Measurements from ENCODE around the gene ATP2B2.

ATP2B2 gene

DNA sequence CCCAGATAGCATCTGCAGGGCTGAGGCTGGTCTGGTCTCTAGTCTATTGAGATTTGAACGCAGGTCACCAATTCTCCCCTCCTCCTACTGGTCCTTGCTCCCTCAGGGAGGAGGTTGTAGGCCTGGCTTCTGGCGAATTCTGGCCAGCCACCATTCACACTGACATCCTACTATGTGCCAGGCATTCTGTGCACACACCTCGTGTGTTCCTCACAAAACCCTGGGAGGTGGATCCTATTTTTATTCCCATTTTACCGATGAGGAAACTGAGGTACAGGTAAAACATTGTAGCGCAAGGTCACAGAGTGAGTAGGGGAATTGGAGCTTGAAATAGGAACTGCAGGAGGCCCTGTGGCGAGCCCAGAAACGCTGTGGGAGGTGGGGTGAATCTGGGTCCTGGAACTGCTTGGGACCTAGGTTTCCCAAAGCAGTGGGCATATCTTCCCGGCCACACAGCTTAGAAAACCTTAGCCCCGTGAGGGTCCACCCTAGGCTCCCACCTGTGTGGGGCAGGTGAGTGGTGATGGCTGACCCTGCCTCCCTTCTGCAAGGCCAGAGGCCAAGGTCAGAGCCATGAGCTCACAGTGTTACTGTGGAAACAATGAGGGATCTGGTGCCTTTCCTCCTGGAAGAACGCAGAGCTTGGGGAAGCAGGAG is 4.8 kb upstream of the ATP2B2 start:
- no peak overlapping the region for H3K27ac ChIP-seq (ENCODE audit: low read length)
- no peaks in the 10 kb centered on the region for H3K36me3 ChIP-seq (ENCODE audit: insufficient read depth, low read depth, low read length)
- H3K4me1 ChIP-seq (ENCODE audit: insufficient read depth, low read length): no peaks in the 10 kb centered on the region
- no peaks in the 10 kb centered on the region for H3K9me3 ChIP-seq (ENCODE audit: insufficient read depth, low read depth, low read length)
- no peak overlapping the region for H3K9ac ChIP-seq (ENCODE audit: low read depth, low read length)
- H3K27me3 ChIP-seq (ENCODE audit: insufficient read depth, low read length): peaks cover 8% of the 10 kb centered on the region
- H3K4me3 ChIP-seq (ENCODE audit: low read length): no peak overlapping the region

DNA sequence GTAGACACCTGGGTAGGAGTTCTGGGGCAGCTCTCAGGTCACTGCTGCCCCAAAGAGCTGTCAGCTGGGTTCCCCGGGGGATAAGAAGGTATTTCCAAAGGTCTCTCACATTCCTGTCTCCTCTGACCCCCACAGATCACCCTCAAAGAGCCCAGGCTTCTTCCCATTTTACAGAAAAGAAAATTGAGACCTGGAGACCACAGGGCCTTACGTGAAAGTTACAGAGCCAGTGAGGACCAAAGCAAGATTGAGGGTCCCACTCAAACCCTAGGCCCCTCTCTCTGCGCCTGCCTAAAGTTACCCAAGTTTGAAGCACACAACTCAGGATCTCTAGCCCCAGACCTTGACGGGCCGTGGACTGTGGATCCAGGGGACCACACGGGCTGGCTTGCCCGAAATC is 3.9 kb upstream of the ATP2B2 start:
- H3K4me3 ChIP-seq (ENCODE audit: low read length): no peak overlapping the region
- no peaks in the 10 kb centered on the region for H3K36me3 ChIP-seq (ENCODE audit: insufficient read depth, low read depth, low read length)
- no peaks in the 10 kb centered on the region for H3K9me3 ChIP-seq (ENCODE audit: insufficient read depth, low read depth, low read length)
- H3K27me3 ChIP-seq (ENCODE audit: insufficient read depth, low read length): peaks cover 17% of the 10 kb centered on the region
- H3K9ac ChIP-seq (ENCODE audit: low read depth, low read length): no peak overlapping the region
- no peak overlapping the region for H3K27ac ChIP-seq (ENCODE audit: low read length)
- no peaks in the 10 kb centered on the region; the same call in 1 of the 2 replicates for H3K4me1 ChIP-seq (ENCODE audit: insufficient read depth, low read length)

DNA sequence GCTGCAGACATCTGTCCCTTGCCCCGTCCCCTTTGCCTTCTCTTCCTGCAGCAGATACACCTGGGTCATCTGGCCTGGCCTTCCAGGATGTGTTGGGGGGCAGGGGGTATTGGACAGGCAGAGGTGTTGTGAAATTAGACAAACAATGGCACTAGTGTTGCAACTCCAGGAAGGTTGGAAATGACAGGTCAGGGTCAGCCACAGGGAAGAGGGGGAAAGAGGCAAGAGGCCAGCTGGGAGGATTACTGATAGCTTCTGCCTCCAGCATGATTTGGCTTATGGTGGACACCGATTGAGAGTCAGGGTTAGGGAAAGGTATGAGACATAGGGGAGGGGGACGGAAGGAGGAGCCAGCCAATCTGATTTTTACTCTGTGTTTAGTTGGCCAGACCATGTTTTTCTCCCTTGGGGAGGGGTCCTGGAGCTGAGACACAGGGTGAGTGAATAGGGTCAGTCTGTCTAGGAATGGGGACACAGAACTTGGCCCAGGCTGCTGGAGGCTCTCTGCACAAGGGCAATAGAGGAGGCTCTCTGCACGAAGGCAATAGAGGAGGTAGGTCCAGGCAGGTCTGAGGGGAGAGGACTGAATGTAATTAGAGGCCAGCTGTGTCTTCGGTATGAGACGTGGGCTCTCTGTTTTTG is 3.4 kb upstream of the ATP2B2 start:
- no peak overlapping the region for H3K4me3 ChIP-seq (ENCODE audit: low read length)
- H3K9ac ChIP-seq (ENCODE audit: low read depth, low read length): no peak overlapping the region
- H3K9me3 ChIP-seq (ENCODE audit: insufficient read depth, low read depth, low read length): no peaks in the 10 kb centered on the region
- H3K36me3 ChIP-seq (ENCODE audit: insufficient read depth, low read depth, low read length): no peaks in the 10 kb centered on the region
- H3K27ac ChIP-seq (ENCODE audit: low read length): no peak overlapping the region
- H3K27me3 ChIP-seq (ENCODE audit: insufficient read depth, low read length): peaks cover 23% of the 10 kb centered on the region
- H3K4me1 ChIP-seq (ENCODE audit: insufficient read depth, low read length): no peaks in the 10 kb centered on the region; the same call in 1 of the 2 replicates

DNA sequence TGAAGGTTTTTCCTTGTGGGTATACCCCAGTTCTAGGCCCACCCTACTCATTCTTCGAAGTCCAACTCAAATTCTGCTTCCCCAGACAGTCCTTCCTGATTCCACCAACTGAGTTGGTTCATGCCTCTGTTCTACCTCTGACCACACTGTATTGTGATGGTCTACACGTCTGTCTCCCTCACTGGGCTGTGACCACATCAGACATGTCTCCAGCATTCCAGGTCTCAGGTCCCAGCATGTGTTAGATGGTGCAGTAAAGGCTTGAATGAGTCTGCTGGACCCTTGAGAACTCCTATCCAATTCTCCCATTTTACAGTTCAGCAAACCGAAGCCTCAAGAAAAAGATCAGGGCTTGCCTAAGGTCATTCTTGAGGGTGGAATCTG is 2.8 kb upstream of the ATP2B2 start:
- H3K4me1 ChIP-seq (ENCODE audit: insufficient read depth, low read length): no peaks in the 10 kb centered on the region; the same call in 1 of the 2 replicates
- no peak overlapping the region for H3K9ac ChIP-seq (ENCODE audit: low read depth, low read length)
- H3K27me3 ChIP-seq (ENCODE audit: insufficient read depth, low read length): peaks cover 24% of the 10 kb centered on the region

DNA sequence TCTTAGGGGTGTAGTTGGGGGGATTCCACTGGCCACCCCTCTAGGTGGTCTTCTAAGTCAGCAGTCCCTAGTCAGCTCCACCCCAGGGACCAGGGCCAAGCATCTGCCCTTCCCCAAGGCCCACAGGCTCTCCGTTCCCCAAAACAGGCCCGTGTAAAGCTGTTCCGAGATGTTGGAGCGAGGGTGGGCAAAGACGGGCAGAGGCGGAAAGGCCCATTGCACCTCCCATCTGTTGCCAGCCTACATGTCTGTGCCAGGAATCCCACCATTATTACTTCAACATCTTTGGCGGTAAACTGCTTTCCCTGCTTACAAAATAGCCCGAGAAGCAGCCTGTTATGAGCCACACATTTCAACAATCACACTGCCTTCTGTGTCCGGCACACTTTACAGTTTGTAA is 1.9 kb upstream of the ATP2B2 start:
- H3K4me3 ChIP-seq (ENCODE audit: low read length): no peak overlapping the region
- H3K9me3 ChIP-seq (ENCODE audit: insufficient read depth, low read depth, low read length): no peaks in the 10 kb centered on the region
- no peaks in the 10 kb centered on the region; the same call in 1 of the 2 replicates for H3K4me1 ChIP-seq (ENCODE audit: insufficient read depth, low read length)
- no peak overlapping the region for H3K9ac ChIP-seq (ENCODE audit: low read depth, low read length)
- no peaks in the 10 kb centered on the region for H3K36me3 ChIP-seq (ENCODE audit: insufficient read depth, low read depth, low read length)
- no peak overlapping the region for H3K27ac ChIP-seq (ENCODE audit: low read length)
- peaks cover 24% of the 10 kb centered on the region for H3K27me3 ChIP-seq (ENCODE audit: insufficient read depth, low read length)

More for the DNA sequence above, 2.8 kb upstream of the ATP2B2 start:
- Histone ChIP-seq H3K36me3 (ENCODE audit: insufficient read depth, low read depth, low read length) (no peaks in the 10 kb centered on the region), H3K9me3 (ENCODE audit: insufficient read depth, low read depth, low read length) (no peaks in the 10 kb centered on the region), H3K4me3 (ENCODE audit: low read length) (no peak overlapping the region), H3K27ac (ENCODE audit: low read length) (no peak overlapping the region)

DNA sequence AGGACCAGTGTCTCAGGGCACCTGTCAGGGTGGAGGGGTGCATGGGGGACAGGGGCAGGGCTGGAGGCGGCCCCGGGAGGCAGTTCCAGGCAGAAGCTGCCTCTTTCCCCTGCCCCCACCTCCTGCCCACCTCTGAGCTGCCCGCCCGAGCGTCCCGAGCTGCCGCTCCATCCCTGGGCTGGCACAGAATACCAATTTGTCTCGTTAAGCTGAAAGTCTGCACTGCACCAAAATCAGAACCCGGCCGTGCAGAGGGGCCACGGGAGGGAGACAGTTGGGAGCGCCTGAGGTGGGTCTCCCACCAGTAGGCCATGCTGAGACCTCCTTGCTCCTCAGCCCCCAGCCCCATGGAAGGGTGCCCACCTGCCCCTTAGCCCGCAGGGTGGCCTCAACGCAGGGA is 1.3 kb upstream of the ATP2B2 start:
- Histone ChIP-seq H3K9ac (ENCODE audit: low read depth, low read length) (no peak overlapping the region), H3K9me3 (ENCODE audit: insufficient read depth, low read depth, low read length) (no peaks in the 10 kb centered on the region), H3K27me3 (ENCODE audit: insufficient read depth, low read length) (peaks cover 24% of the 10 kb centered on the region), H3K4me3 (ENCODE audit: low read length) (no peak overlapping the region), H3K4me1 (ENCODE audit: insufficient read depth, low read length) (no peaks in the 10 kb centered on the region; the same call in 1 of the 2 replicates), H3K36me3 (ENCODE audit: insufficient read depth, low read depth, low read length) (no peaks in the 10 kb centered on the region), H3K27ac (ENCODE audit: low read length) (no peak overlapping the region)

DNA sequence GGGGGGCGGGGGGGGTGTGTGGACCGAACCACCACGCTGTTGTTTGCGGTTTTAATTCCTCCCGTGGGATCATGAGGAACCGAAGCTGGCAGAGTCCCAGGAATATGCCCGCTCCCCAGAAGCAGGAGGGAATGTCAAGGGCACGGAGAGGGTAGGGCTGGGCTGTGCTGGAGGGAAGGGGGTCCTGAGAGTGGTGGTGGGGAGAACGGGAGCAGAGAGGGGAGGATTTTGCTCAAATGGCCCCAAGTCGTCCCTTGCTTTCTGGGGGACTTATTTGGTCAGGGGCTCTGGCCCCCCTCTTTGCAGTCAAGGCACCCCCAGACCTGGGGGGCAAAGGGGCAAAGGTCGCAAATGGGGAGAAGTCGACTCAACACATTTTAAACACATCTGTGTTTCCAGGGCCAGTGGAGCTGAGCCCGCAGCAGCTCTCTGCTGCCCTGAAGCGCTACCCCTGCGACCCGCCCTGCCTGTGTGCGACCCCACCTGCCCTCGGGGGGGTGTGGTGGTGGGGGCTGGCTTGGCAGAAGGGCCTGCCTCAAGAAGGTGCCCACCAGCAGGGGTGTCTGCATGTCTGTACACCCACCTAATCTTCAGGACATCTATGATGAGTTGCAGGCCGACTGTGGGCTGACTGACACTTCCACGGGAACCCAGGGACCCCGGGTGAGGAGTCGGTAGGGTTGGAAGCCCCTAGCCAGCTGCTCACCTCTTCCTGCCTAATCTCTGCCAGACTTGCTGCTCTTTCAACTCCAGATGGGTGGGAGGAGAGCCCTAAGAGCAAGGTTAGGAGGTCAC is 602 bp upstream of the ATP2B2 start:
- no peaks in the 10 kb centered on the region for H3K36me3 ChIP-seq (ENCODE audit: insufficient read depth, low read depth, low read length)
- H3K27me3 ChIP-seq (ENCODE audit: insufficient read depth, low read length): peaks cover 24% of the 10 kb centered on the region
- no peaks in the 10 kb centered on the region for H3K9me3 ChIP-seq (ENCODE audit: insufficient read depth, low read depth, low read length)
- peak overlapping the region; percentile 43; the same call in 1 of the 2 replicates for H3K4me3 ChIP-seq (ENCODE audit: low read length)
- no peak overlapping the region for H3K27ac ChIP-seq (ENCODE audit: low read length)
- H3K4me1 ChIP-seq (ENCODE audit: insufficient read depth, low read length): no peaks in the 10 kb centered on the region; the same call in 1 of the 2 replicates
- no peak overlapping the region for H3K9ac ChIP-seq (ENCODE audit: low read depth, low read length)

DNA sequence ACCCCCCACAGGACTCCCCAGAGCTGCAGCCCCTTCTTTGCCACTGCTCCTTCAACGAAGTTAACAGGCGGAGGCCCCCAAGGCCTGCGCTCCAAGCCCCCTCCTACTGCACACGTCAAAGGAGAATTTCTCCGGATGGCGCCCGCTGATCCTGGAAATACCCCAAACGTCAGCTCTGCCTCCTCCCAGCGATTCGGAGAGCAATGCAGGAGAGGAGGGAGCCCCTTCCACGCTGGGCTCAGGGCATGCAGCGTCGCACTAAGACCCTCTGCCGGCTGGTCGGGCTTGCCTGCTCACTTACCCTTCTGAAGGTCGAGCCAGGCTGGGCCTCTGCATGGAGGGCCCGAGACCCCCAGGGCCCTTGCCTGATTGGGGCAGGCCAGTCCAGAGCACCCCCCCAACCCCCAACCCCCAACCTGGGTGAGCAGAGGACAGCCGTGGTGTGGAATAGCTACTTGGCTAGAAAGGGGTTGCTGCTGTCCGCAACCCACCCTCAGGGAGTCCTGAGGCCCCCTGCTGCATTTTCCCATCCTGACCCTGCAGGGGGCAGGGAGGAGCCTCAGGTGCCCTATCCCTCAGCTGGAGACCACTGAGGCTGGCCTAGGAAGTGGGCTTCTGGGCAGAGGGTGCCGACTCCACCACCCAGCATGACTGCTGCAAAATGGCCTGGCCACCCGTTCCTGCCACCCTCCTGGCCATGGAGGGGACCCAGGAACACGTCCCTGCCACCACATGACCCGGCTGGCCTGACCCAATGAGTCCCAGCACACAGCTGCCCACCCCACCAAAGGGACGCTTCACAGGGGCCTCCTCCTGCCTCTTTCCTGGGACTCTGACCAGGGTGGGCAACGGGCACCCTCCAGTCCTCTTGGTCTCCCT is 976 bp downstream of the ATP2B2 start:
- peak overlapping the region; percentile 21; the same call in 1 of the 2 replicates for H3K9ac ChIP-seq (ENCODE audit: low read depth, low read length)
- H3K27ac ChIP-seq (ENCODE audit: low read length): no peak overlapping the region
- no peaks in the 10 kb centered on the region; the same call in 1 of the 2 replicates for H3K4me1 ChIP-seq (ENCODE audit: insufficient read depth, low read length)
- H3K9me3 ChIP-seq (ENCODE audit: insufficient read depth, low read depth, low read length): no peaks in the 10 kb centered on the region
- peaks cover 24% of the 10 kb centered on the region for H3K27me3 ChIP-seq (ENCODE audit: insufficient read depth, low read length)
- peak overlapping the region; percentile 65; the same call in 1 of the 2 replicates for H3K4me3 ChIP-seq (ENCODE audit: low read length)
- H3K36me3 ChIP-seq (ENCODE audit: insufficient read depth, low read depth, low read length): no peaks in the 10 kb centered on the region

DNA sequence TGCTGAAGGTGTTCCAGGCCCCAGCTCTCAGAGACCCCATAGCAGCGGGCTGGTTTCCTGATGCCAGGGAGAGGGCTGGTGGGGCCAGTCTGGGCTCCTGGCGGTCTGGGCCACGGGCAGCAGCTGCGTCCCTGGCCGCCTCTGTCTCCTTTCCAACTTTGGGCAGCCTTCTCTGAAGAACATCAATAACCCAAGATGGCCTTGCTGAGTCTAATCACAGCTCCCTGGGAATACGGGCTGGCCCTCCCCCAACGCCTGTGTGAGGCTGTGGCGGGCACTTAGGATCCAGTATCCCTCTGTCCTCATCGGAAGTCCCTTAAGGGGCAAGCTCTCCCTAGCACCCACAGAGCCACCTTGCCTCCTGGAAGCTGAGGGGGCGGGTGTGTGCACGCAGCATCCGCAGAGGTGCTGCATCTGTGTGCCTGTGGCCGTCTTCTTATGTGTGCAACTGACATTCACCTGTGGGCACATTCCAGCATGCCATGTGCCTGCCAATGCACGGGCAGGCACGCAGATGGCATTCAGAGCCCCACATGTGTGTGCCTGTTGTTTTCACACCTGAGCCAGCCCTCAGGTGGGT is 2.1 kb downstream of the ATP2B2 start:
- H3K9me3 ChIP-seq (ENCODE audit: insufficient read depth, low read depth, low read length): no peaks in the 10 kb centered on the region
- no peak overlapping the region for H3K27ac ChIP-seq (ENCODE audit: low read length)
- no peak overlapping the region for H3K9ac ChIP-seq (ENCODE audit: low read depth, low read length)
- no peaks in the 10 kb centered on the region for H3K36me3 ChIP-seq (ENCODE audit: insufficient read depth, low read depth, low read length)
- H3K4me3 ChIP-seq (ENCODE audit: low read length): no peak overlapping the region
- no peaks in the 10 kb centered on the region; the same call in 1 of the 2 replicates for H3K4me1 ChIP-seq (ENCODE audit: insufficient read depth, low read length)
- H3K27me3 ChIP-seq (ENCODE audit: insufficient read depth, low read length): peaks cover 24% of the 10 kb centered on the region

DNA sequence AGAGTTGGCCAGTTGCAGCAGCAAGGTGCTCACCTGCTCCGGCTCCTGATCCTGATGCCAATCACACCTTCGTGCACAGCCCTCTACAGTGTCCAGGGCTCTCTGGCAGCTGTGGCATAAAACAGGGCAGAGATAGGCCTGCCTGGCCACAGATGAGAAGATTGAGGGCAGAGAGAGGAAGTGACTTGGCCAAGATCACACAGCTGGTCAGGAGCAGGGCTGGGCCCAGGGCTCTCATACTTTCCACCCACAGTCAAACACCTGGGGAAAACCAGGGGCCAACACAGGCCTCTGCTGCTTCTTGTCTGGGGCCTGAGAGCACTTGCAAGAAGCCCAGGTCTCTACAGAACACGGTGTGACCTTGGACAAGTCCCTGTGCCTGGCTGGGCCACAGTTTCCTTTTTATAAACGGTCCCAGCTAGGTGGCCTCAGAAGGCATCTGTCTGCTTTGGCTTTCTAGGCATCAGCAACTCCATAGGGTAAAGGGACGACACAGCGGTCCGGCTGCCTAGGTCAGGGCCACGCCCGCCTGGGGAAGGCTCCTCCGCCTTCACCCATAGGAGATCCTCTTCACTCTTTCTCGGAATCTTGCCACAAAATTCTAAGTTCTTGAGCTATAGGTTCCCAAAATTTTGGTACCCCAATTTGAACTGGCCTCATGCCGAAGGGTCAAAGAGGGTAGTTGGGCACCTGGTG is 3.1 kb downstream of the ATP2B2 start:
- no peaks in the 10 kb centered on the region for H3K36me3 ChIP-seq (ENCODE audit: insufficient read depth, low read depth, low read length)
- H3K4me3 ChIP-seq (ENCODE audit: low read length): no peak overlapping the region
- H3K9ac ChIP-seq (ENCODE audit: low read depth, low read length): no peak overlapping the region
- H3K27me3 ChIP-seq (ENCODE audit: insufficient read depth, low read length): peaks cover 24% of the 10 kb centered on the region
- no peak overlapping the region for H3K27ac ChIP-seq (ENCODE audit: low read length)
- no peaks in the 10 kb centered on the region; the same call in 1 of the 2 replicates for H3K4me1 ChIP-seq (ENCODE audit: insufficient read depth, low read length)
- H3K9me3 ChIP-seq (ENCODE audit: insufficient read depth, low read depth, low read length): no peaks in the 10 kb centered on the region
